GM18498 (cell line): Measurements from ENCODE around the gene CCDC6.
"Not testable (repeated sequence)": the region's sequence is repeated elsewhere in the genome, so short reads cannot be mapped to it uniquely, and the experiment has no call there.

Experiments
- ATAC-seq: cut with Tn5 transposase; IDR thresholded peaks from one replicate; pipeline ENCODE4 v1.9.1; 2021; ENCODE audit warnings: mild to moderate bottlenecking, moderate library complexity; ENCODE audit not compliant: unreplicated experiment

CCDC6 gene

DNA sequence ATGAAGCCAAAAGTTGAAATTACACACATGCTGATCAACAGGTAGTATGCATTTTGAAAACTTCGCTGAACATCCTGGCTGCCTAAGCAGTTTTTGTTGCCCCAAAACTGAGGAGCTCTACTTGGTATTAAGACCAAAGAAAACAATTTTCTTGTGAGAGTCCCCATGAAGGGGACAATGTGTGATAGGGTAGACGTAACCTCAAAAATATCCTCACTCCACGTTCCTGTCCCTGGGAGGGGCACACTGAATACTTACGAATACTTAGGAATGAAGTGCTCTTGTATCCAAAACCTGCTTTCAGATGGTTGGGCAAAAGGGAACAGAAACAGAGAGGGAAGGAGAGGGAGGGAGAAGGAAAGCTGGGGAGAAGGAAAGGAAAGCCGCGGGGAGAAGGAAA is 24.7 kb downstream of the CCDC6 start:
- ATAC-seq, result no peak

DNA sequence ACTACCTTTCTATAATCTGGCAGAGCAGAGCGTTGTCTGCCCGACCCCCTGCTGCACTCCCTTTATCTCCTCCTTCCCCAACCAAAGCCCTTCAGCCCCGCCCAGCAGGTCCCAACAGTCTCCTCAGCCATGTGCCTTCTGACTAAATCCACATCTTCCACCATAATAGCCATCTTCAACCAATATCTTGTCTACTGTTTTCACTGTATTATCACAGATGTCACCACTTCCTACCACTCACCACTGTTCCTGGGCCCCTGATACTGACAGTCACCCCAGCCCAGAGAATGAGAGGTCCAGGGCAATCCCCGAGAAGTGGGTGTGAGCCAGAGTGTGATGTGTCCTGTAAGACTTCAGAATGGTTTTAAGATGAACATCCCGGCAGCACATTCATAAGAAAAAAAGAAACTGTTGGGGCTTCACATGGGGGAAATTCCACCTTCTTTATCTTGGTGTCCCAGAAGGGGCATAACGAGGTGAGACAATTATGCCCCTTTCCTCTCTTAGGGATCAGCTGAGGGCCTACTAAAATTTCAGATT is 25.3 kb downstream of the CCDC6 start:
- peak; percentile 73 for ATAC-seq

DNA sequence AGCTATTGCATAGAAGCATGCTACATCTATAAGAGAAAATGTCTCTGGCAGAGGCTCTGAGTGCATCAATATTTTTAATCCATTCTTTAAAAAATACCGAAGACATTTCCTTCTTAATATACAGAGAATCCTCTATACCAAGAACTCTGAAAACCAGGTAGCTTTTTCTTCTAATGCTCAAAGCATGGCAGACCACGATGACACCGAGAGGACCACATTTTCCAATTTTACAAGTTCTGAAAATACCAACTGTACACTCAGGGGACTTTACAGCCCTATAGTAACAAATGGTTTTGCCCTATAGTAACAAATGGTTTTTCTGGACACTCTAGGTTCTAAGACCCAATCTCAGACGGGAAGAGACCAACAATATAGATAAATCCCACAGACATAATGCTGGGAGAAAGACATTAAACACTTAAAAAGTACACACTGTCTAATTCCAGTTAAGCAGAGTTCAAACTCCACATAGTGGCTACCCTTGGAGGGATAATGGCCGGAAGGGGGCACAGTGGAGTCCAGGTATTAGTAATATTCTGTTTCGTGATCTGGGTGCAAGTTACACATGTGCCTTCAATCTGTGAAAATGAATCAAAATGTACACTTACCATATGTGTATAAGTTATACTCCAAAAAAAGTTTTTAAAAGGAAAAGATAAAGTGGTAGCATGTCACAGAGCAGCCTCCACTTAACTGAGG is 26.2 kb downstream of the CCDC6 start:
- ATAC-seq, result no peak

DNA sequence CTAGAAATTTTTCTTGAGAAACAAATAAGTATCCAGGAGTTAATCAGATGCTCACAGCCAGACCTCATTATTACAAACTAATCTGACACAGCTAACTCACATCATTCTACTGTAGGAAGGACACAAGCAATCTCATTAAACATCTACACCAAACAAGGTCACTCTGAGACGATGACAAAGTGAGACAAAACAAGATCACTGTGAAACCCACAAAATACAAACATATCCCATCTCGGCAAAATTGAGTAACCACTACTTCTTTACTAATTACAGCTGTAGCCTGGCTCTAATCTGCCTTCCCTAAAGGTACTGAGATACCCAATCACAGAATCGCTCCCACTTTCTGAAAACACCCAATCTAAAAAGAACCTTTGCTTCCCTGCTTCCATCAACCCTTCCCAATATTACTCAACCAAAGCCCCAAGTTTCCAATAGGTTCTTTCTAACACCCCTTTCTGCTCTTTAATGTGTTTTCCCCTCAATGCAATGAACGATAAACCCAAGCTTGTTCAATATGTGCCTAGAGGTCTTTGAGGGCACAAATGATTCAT is 26.9 kb downstream of the CCDC6 start:
- peak; percentile 52 for ATAC-seq

DNA sequence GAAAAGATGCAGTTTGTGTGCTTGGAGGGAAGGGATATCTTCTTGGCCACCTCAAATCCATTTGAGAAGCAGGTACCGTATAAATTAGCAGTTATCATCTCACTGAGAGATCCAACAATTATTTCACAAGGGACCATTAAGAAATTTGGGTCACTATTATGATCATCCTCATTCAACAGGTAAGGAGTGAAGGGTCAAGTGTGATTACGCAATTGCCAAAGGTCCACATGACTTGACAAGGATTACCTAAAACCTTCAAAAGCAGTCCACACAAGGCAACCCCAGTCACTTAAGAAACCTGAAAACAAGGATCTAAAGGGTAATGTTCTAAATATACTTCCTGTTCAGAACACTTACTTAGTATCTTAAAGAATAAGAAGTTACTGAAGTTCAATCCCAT is 27.4 kb downstream of the CCDC6 start:
- ATAC-seq, result no peak

DNA sequence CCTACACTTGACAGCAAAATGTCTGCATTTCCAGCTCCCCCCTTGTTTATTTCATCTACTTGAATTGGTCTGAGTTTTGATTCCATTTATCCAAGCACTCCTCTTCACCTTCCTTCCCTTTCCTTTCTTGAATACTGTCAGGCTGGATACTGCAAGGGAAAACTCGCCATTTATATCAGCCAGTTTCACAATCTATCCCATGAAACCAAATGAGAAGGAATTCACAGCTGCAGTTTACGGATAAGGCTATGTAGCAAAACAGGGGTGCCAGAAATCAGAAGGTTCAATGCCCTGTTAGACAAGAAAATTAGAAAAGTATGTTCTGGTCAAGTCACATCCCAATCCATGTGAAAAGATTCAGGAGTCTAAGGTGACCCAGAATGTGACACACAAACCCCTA is 28.1 kb downstream of the CCDC6 start:
- ATAC-seq, result no peak

DNA sequence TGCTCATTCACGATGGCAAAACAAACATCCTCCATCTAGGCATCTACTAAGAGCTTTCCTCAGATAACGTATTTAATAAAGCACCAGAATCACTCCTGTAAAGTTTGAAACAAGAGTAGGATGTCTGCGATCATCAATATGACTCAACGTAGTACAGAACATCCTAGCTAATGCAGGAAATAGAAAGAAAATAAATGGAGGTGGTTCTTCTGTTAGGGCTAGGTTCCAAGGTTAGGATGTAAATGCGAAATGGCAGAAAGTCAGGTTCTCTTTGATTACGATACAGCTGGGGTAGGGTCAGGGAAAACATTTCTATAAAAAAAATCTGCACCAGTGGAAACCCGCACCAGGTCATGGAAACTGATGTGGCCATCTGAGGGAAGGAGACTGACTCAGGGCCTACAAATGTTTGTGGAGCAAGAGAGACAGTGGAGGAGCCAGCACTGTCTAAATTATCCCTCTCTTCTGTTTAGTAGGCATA is 29.1 kb downstream of the CCDC6 start:
- ATAC-seq, result no peak

DNA sequence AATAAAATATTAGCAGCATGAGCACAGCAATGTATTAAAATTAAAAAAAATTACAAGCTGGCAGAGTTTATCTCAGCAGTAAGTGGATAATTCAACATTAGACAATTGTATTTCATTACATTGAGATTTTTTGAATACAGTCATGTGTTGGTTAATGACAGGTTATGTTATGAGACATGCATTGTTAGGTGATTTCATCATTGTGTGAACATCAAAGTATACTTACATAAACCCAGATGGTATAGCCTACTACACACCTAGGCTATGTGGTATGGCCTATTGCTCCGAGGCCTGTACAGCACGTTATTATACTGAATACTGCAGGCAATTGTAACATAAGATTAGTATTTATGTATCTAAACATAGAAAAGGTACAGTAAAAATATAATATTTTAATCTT is 29.7 kb downstream of the CCDC6 start:
- ATAC-seq, result no peak

DNA sequence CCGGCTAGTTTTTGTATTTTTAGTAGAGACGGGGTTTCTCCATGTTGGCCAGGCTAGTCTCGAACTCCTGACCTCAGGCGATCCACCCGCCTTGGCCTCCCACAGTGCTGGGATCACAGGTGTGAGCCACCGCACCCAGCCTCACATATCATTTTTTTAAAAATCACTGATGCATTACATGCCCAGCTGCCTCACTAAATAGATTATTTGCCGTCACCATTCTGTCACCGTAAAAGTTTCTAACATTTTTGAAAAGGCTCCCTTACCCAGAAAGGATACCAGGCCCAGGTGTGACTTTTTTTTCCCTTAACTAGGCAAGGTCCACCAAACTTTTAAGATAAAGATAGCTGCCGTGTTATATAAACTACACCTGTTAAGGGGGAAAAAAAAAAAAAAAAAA is 30.1 kb downstream of the CCDC6 start:
- not testable (repeated sequence) for ATAC-seq

DNA sequence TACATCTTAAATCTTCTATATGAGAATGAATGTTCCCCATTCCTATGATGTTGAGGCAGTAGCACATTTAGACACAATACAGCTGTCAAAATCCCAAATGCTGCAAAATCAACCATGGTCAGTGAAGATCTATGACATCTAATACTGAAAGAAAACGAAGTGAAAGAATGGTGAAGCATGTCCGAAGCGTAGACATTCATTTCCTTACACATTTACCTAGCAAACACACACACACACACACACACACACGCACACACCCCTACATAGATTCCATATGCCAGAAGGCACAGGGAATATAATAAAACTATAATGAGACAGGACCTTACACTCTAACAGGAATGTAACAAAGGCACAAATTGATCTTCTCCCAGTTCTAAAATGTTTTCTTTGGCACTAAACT is 32.5 kb downstream of the CCDC6 start:
- ATAC-seq, result peak; percentile 68

DNA sequence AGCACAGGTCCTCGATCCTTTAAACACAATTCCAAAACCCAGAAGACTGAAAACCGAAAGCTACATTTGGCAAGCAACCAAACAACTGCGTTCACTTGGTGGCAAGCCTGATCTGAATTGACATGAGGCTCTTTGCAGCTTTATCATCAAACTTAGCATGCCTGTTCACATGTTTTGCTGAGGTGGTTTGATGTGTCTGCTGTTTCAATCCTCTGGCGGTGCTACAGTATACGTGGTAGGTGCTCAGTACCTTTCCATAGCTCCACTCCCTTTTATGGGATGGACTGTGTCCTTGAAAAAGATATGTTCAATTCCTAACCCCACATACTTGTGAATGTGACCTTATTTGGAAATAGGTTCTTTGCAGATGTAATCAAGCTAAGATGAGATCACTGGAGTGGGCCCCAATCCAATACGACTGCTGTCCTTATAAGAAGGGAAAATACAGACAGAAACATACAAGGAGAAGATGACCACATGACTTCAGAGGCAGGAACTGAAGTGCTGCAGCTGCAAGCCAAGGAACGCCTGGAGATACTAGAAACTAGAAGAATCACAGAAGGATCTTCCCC is 33.4 kb downstream of the CCDC6 start:
- no peak for ATAC-seq

DNA sequence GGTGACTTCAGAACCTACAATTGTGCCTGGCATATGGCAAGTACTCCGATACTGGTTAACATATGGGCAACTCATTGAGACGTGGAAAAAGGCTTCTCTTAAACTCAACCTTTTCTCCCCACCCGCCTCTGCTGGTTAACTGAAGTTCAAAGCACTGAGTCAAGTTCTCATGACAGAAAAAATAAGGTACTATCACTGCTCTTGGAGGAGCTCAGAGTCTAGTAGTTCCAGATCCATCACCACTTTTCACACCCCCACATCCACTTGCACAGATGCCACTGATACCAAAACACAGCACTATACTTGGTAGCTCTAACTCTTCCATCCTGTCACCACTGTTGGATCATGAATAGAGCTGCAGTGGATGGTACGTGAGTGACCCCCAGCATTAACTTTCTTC is 36.2 kb downstream of the CCDC6 start:
- no peak for ATAC-seq

DNA sequence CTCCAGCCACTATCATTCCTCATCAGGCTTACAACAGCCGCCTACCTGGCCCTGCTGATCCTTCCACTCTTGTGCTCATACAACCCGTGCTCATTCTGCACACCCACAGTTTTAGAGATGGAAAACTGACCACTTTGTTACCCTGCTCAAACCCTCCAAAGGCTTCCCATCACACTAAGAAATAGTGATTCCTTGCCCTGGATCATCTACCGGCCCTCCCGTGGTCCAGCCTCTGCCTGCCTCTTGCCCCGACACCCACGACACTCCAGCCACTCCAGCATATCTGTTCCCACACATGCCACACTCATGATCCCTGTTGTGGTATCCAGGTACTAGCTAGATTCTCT is 36.8 kb downstream of the CCDC6 start:
- no peak for ATAC-seq

DNA sequence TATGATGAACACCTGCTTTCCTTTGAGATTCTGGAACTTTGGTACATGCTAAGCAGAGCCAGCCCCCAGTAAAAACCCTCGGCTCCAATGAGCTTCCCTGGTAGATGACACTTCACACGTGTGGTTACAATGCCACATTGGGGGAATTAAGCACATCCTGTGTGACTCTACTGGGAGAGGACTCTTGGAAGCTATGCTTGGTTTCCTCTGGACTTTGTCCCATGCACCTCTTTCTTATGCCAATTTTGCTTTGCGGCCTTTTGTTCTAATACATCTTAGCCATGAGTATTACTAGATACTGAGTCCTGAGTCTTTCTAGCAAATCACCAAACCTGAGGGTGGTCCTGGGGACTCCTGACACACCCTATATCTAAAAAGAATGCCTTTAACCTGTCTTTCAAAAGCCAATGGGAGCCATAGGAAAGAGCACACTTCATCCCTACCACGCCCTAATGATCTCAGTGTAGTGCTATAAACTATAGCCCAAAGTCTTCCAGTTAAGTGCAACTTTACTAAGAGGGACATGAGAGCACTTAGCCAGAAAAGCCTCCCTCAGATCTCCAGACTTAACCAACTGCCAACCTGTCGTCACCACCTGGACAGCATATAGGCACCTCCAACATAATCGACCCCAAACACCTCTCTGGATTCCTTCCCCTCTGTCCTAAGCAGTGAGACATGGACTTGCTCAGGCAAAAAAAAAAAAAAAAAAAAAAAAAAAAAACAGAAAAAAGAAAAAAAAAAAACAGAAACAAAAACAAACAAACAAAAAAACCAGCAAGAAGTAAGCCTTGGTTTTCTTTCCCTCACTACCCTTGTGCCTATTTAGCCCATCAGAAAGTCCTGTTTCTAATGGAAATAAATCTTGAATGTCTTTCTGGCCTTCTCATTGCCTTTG is 37.4 kb downstream of the CCDC6 start:
- ATAC-seq, result no peak

DNA sequence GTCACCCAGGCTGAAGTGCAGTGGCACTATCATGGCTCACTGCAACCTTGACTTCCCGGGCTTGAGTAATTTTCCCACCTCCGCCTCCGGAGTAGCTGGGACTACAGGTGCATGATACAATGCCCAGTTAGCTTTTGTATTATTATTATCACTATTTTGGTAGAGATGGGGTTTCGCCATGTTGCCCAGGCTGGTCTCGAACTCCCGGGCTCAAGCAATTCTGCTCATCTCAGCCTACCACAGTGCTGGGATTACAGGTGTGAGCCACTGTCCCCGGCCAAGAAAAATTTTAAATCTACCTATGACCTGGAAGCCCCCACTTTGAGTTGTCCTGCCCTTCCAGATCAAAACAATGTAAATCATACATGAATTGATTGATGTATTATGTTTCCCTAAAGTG is 38.8 kb downstream of the CCDC6 start:
- no peak for ATAC-seq

DNA sequence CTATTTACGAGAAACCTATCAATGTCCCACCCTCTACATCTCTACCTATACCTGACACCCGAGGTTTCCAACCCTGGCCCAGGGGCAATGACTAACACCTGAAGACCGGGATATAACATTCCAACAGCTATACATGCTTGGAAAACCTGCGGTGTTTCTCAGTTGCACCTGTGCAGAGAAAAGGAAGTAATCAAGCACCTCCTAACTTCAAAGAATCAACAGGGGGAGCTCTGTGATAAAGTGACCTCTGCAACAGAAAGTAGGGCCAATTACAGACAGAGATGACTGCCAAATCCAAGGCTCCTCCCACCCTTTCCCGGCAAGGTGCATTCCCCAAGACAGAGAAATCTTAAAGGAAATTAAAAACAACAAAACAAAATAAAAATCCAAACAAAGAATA is 41.3 kb downstream of the CCDC6 start:
- peak; percentile 76 for ATAC-seq

DNA sequence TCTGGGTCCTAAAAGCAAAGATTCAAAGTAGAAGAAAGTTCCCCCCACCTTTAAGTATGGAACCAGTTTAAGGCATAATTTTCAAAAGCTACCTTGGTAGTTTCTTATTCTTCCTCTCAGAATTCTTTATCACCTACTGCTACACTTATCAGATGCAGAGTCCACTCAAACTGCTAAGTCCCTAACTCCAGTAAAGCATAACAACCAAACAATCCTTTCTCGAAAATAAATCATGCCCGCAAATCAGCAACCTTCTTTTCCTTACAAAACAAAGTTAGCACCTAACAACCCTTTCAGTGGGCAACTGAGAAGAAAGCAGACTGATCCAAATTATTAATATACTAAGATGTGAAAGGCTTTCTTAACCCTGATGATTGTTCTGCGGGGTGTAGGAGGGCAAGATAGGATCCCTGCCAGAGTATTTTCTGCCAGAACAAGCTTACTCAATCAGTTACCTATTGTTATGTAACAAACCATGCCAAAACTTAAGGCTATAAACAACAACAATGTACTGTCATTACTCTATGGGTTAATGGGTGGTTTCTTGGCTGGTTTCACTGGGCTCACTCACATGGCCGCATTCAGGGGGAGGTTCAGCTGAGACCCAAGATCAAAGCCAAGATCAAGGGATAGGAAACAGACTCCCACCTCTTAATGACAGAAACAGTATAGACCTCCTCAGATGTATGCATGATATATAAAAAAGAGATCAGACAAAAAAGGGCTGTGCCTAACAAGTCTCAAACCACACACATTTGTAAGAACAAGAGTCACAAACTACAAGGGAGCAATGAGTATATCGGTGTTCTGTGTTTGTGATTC is 42.0 kb downstream of the CCDC6 start:
- ATAC-seq, result no peak

DNA sequence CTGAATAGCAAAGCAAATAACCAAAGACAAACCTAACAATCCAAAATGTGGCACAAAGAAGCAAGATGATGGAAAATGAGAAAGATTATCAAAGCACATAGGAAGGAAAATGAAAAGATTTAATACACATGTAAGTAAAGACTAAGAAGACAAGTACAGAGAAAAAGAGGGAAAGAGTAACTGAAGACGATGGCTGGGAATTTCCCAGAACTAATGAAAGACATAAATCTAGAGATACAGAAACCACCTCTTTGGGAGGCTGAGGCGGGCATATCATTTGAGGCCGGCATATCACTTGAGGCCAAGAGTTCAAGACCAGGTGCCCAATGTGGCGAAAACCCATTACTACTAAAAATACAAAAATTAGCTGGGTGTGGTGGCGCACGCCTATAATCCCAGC is 46.8 kb downstream of the CCDC6 start:
- no peak for ATAC-seq

DNA sequence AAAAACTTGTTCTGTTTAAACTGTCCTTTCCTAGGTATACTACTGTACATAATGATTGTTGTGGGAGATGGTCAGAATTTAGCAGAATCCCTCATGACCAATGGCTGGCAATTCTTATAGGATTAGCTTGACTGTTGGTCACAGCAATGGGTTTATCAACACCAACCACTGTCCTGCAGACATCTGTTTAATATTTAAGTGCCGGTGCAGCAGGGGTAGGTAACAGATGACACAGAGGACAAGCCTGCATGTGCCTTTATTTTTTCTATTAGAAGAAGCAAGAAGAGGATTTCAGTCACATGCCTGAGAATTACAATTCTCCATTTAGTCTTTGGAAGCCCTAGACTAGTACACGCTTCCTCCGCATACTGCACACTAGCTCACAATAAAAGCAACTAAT is 48.4 kb downstream of the CCDC6 start:
- ATAC-seq, result no peak

DNA sequence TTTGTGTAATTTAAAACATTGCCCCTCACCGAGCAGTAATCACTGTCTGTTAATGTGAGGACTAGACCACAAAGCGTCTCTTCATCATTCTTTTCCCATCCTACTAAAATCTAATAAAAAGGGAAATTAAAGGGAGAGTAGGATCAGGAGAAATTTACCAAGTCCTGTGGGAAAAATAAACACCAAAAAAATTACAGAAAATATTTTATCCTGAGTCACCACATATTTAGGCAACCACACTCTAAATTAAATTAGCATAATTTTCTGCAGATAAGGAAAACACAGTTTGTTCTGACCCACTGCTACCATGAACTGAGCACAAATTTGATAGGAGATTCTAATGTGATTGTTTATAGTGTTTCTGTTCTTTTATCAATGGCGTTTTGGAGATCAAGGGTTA is 49.3 kb downstream of the CCDC6 start:
- no peak for ATAC-seq

DNA sequence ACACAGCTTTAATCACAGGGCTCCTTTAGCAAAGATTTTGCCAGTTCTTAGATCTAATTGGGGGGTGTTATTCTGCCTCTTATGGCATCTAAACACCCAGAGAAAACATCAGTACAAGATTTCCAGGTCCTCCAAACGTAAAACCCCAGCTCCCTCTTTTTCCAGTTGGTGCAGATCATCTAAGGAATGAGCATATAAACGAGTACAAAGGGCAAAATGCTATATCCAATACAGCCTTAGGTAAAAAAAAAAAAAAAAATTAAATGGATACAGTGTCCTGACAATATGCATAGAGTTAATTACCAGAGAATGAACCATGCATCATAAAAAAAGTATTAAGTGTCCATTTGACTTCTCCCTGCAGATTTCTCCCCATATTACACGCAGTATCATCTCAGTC is 50.3 kb downstream of the CCDC6 start:
- no peak for ATAC-seq
